Pulmonary artery endothelial cell (primary cell): ENCODE data around the gene CTPS2. TPM values are rescaled to one million over a fixed set of nuclear protein-coding genes. Genes with fewer than 3 reads are reported as not detected.
"Not testable (repeated sequence)": the region's sequence is repeated elsewhere in the genome, so short reads cannot be mapped to it uniquely, and the experiment has no call there.

Source experiments
- DNase-seq: peaks from one replicate; pipeline ENCODE4 v3.0.0-alpha.2; 2011; ENCODE audit warnings: low read depth, low spot score
- total RNA-seq: library from RNA; depleted of rRNA; stranded (reverse); fragments of >200 nt; gene quantifications from 2 replicates; pipeline ENCODE4 v1.2.3, GENCODE V29; 2014

CTPS2 gene
- total RNA-seq, 1 donor from 2014 or later = 14.4 TPM

GRCh38 chrX:16606142-16606720 is 106.2 kb downstream of the CTPS2 start:
- DNase-seq = no peak

GRCh38 chrX:16604337-16604736 is 108.1 kb downstream of the CTPS2 start:
- DNase-seq = no peak

DNA sequence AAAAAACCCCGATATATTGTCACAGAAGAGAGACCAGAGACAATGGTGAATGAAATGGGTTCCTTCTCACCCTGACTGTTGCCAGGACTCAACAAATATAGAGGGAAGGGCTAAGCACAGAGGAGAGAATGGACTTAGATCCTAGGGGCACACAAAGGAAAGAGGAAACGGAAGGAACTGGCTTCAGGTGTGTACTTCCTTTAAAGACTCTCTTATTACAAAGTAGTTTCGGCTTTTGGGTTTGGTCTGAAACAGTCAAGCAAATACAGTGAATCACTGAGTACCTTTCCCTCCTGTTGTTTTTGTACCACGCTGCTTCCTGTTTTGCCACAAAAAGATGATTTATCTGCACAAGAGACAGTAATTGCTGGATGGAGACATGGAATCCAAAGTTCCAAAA is 108.6 kb downstream of the CTPS2 start:
- no peak for DNase-seq

DNA sequence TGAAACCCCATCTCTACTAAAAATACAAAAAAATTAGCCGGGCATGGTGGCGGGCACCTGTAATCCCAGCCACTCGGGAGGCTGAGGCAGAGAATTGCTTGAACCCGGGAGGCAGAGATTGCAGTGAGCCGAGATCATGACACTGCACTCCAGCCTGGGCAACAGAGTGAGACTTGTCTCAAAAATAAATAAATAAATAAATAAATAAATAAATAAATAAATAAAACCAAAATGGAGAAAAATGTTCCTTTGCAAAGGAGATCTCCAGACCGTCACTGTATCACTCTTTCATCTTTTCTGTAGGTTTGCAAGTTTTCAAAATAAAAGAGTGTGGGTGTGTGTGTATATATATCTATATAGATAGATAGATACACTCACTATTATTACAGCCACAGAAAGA is 109.2 kb downstream of the CTPS2 start:
- not testable (repeated sequence) for DNase-seq

- no peak for DNase-seq
Observed at GRCh38 chrX:16601885-16602284, 110.6 kb downstream of the CTPS2 start.

DNA sequence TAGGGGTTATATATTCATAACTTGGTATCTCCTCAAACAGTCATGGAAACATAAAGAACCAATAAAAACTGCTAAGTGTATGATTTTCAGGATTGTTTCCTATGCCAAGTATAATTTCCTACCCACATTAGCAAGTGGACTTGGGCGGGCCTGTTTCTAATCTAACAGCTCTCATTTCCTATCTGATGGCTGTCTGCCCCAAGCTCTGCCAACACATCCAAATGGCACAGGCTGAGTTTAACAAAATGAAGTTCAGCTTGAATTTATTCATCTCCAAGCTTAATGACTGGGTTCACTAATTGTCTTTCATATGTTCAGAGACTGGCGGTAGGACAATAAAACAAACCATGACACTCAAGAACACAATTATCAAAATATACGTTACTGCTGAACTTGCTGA is 118.0 kb downstream of the CTPS2 start:
- DNase-seq = no peak

DNA sequence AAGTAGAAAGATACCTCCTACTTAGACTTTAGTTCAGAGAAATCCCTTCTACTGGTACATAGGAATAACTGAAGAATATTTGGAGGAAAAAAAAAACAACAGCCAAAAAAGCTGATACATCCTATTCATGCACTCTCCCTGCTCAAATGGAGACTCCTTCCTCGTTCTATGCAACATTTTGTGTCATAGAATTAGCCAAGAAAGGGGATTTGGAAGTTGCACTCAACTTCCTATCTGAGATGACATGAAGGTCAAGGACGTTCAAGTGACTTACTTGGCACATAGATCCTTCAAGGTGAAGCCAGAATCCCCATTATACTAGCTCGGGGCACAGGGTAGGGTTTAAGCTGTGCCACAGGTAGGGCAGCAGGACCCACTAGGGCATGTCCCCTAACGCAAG is 118.7 kb downstream of the CTPS2 start:
- DNase-seq = no peak

DNA sequence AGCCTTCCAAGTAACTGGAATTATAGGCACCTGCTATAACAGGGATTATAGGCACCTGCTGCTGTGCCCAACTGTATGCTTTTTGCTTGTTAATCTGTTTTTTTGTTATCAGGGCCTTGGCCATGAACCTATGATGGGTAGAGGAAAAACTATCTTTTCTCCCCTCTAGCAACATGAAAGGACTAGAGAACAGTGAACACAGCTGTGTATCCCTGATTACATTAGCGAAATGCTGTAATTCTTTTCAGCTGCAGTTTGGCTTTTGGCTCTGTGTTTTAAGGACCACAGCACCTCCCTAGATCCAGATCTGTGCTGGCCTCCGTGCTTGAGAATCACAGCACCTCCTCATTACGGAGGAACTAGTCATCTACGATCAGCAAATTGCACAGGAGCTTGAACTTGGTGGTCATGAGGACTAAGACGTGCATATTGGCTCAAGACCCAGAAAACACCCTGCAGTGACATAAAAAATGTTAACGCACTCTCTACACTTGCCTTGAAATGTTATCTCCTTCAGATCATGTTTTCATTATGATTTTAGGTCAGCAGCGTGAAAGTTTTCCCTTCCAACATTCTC is 120.2 kb downstream of the CTPS2 start:
- DNase-seq = no peak

DNA sequence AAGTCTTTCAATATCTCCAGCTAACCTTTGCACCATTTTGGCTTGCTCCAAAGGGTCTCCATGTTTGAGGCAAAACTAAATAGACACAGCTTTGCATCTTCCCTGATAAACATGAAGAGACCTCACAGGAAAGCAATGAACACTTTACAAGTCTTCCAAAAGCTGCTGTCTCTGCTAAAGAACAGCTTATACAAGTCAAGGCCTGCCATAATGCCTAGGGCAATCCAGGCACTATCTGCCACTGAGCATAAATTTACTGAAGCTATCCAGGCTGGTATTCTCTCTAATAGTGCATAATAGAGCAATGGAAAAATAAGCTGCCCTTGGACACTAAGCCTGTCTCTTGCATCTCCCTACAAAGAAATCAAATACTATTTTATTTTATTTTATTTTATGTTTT is 122.6 kb downstream of the CTPS2 start:
- no peak for DNase-seq

GRCh38 chrX:16589211-16589610 is 123.3 kb downstream of the CTPS2 start:
- DNase-seq = no peak

DNA sequence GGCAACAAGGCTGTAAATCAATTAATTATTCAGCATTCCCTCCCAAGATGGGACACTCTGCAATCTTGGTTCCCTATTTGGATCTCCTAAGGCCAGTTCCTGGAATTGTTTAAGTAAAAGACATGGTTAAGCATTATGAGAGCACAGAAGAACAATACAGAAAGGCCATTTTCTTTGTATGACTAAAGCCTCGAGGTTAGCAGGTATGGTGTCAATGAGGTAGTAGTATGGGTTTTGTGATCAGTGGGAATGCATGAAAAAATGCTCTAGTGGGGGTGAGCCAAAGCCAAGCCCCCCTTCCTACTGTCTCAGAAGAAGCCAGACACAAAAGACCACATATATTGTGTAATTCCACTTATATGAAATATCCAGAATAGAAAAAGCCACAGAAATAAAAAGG is 124.2 kb downstream of the CTPS2 start:
- no peak for DNase-seq

DNA sequence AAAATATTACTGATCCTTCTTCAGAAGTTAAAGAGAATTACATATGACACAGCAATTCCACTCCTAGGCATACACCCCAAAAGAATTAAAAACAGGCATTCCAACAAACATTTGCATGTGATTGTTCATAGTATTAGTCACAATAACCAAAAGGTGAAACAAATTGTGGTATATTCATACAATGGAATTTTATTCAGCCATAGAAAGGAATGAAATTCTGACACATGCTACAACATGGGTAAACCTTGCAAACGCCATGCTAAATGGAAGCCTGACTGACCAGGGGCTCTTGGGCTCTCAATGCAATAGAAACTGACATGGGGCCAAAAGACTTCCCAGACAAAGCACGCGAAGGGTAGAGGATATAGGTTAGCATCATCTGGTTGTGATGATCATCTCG is 124.6 kb downstream of the CTPS2 start:
- DNase-seq = no peak

GRCh38 chrX:16586377-16587112 is 125.9 kb downstream of the CTPS2 start:
- no peak for DNase-seq

GRCh38 chrX:16585486-16586376 is 126.7 kb downstream of the CTPS2 start:
- no peak for DNase-seq

GRCh38 chrX:16580004-16580797 is 132.3 kb downstream of the CTPS2 start:
- not testable (repeated sequence) for DNase-seq

GRCh38 chrX:16579517-16579916 is 133.0 kb downstream of the CTPS2 start:
- DNase-seq = no peak

- DNase-seq = no peak
Observed at GRCh38 chrX:16578218-16578617, 134.3 kb downstream of the CTPS2 start.

- no peak for DNase-seq
Observed at GRCh38 chrX:16577483-16578029, 134.9 kb downstream of the CTPS2 start.

DNA sequence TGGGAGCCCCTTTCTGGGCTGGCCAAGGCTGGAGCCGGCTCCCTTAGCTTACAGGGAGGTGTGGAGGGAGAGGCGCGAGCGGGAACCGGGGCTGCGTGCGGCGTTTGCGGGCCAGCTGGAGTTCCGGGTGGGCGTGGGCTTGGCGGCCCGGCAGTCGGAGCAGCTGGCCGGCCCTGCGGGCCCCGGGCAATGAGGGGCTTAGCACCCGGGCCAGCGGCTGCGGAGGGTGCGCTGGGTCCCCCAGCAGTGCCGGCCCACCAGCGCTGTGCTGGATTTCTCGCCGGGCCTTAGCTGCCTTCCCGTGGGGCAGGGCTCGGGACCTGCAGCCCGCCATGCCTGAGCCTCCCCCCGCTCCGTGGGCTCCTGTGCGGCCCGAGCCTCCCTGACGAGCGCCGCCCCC is 137.1 kb downstream of the CTPS2 start:
- not testable (repeated sequence) for DNase-seq

GRCh38 chrX:16573781-16574180 is 138.7 kb downstream of the CTPS2 start:
- DNase-seq = no peak

GRCh38 chrX:16567681-16568080 is 144.8 kb downstream of the CTPS2 start:
- no peak for DNase-seq
